Ecto neural progenitor cell (in vitro differentiated cells): ENCODE measurements around the gene RIPOR2.
"Not testable (repeated sequence)": the region's sequence is repeated elsewhere in the genome, so short reads cannot be mapped to it uniquely, and the experiment has no call there.

Experiments
- DNase-seq: peaks from one replicate; pipeline ENCODE4 v3.0.0-alpha.2; 2018; ENCODE audit warnings: low spot score

The RIPOR2 gene

GRCh38 chr6:24761193-24761835, 174.4 kb downstream of the RIPOR2 start:
- no peak for DNase-seq

DNA sequence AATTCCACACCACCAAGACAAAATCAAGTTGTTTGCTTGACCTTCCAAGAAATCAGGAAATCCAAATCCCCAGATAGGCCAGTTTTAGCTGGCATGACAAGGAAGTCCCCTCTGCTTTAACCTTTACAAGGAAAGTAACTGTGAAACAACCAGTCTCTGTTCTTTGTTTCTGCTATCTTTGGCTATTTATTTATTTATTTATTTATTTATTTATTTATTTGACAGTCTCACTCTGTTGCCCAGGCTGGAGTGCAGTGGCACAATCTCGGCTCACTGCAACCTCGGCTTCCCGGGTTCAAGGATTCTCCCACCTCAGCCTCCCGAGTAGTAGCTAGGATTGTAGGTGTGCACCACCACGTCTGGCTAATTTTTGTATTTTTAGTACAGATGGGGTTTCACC, 175.6 kb downstream of the RIPOR2 start:
- DNase-seq = no peak

GRCh38 chr6:24759718-24760117, 176.0 kb downstream of the RIPOR2 start:
- DNase-seq = no peak

- no peak for DNase-seq
Measured at GRCh38 chr6:24757611-24758010, 178.1 kb downstream of the RIPOR2 start.

DNA sequence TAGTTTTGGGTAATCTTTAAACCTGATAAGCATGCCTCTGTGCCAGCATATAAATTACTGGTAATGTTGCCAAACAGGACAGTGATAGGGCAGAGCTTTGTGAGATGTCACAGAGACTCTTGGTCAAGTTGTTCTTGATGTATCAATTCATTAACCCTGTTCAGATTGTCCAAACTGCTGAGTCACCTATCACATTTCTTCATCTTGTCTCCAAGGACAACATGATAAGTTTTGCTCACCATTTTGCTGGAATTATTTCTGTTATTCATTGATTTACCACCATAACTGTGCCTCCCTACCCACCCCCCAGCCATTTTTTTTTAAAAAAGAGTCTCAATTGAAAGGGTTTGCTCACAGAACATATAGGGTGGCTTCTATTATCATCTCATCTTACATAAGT, 180.5 kb downstream of the RIPOR2 start:
- DNase-seq = no peak

DNA sequence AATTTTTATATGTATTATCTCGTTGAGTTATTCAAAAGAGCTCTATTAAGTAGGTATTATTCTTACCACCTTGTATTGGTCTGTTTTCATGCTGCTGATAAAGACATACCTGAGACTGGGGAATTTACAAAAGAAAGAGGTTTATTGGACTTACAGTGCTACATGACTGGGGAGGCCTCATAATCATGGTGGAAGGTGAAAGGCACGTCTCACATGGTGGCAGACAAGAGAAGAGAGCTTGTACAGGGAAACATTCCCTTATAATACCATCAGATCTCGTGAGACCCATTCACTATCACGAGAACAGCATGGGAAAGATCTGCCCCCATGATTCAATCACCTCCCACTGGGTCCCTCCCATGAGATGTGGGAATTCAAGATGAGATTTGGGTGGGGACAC, 181.4 kb downstream of the RIPOR2 start:
- not testable (repeated sequence) for DNase-seq
